ENCODE data around the gene ZBTB2. TPM values are rescaled to one million over a fixed set of nuclear protein-coding genes. Genes with fewer than 3 reads are reported as not detected.
"Not testable (repeated sequence)": the region's sequence is repeated elsewhere in the genome, so short reads cannot be mapped to it uniquely, and the experiment has no call there.

ZBTB2 gene
- total RNA-seq, 1 experiment from 2014 or later: 12.5 TPM

DNA sequence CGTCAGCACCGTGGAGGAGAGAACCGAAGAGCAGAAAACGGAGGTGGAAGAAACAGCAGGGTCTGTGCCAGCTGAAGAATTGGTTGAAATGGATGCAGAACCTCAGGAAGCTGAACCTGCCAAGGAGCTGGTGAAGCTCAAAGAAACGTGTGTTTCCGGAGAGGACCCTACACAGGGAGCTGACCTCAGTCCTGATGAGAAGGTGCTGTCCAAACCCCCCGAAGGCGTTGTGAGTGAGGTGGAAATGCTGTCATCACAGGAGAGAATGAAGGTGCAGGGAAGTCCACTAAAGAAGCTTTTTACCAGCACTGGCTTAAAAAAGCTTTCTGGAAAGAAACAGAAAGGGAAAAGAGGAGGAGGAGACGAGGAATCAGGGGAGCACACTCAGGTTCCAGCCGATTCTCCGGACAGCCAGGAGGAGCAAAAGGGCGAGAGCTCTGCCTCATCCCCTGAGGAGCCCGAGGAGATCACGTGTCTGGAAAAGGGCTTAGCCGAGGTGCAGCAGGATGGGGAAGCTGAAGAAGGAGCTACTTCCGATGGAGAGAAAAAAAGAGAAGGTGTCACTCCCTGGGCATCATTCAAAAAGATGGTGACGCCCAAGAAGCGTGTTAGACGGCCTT lies 41.6 kb downstream of the ZBTB2 start:
- no peak for DNase-seq (ENCODE audit: low read depth)
- in situ Hi-C loops (cut with HindIII; ENCODE audit: low pct_unique_long_range_greater_than_20kb, low sequenced_read_pairs): no loop called here

DNA sequence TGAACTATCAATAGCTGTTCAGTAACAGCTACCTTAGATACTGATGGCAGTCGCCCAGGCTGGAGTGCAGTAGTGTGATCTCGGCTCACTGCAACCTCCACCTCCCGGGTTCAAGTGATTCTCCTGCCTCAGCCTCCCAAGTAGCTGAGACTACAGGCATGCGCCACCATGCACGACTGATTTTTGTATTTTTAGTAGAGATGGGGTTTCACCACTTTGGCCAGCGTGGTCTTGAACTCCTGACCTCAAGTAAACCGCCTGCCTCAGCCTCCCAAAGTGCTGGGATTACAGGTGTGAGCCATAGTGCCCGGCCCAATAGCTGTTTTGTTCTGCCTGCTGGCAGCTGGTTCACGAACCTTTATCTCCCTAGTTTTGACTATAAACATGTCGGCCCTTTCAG lies 48.6 kb downstream of the ZBTB2 start:
- in situ Hi-C loops (cut with HindIII; ENCODE audit: low pct_unique_long_range_greater_than_20kb, low sequenced_read_pairs); DNase-seq (ENCODE audit: low read depth): not testable (repeated sequence)

DNA sequence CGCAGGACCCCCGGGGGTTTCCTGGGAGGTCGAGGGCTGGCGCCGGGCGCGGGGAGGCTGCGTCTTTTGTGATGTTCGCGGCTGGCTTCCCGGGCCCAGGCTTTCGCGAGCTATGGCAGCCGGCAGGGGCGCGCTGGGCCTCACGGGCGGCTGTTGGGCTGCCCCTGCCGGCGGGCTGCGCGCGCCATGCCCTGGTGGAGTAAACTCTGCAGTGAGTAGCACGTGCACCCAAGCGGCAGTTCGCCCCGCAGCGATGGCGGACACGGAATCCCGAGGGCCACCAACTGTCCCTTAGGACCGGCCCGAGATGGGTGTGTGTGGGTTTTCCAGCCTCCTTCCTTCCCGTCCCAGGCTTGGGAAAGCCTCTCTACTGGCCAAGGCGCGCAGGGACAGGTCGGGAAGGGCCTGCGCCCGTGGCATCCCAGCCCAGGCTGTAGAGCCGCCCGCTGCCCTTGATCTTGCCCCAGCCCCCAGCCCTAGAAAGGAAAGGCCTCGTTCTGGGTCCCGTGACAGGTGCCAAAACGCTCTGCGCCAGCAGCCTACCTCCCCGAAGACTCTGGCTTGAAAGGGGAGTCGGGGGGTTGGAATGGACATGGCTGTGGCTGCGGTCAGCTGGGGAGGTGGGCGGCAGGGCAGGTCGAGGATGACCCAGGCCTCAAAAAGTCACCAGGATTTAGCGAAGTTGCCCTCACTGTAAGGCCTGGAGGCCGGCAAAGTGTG lies 49.7 kb downstream of the ZBTB2 start:
- no peak for DNase-seq (ENCODE audit: low read depth)

DNA sequence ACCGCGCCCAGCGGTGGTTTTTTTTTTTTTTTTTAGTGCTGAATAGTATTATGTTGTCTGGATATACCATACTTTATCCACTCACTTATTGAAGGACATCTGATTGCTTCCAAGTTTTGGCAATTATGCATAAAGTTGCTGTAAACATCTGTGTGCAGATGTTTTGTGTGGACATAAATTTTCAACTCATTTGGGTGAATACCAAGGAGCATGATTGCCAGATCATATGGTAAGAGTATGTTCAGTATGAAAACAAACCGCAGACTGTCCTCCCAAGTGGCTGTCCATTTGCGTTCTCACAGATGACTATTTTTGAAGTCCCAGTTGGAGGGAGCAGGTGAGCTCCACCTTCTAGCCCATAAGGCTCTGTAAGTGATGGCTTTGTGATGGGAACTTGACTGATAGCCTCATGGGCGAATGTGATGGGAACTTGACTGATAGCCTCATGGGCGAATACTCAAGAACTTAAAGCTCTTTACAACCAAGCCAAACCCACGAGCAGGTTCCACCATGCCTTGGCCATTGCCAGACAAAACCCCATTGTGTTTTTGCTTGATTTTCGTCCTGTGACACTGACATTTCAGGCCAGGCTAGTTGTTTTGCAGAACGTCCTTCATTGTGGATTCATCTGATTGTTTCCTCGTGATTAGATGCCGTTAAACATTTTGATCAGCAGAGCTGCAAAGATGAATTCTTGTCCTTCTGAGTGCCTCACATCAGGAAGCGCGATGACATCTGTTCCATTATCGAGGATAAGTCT lies 51.0 kb downstream of the ZBTB2 start:
- in situ Hi-C loops (cut with HindIII; ENCODE audit: low pct_unique_long_range_greater_than_20kb, low sequenced_read_pairs): no loop called here
- no peak for DNase-seq (ENCODE audit: low read depth)

More for the DNA sequence above, 49.7 kb downstream of the ZBTB2 start:
- in situ Hi-C loops (cut with HindIII; ENCODE audit: low pct_unique_long_range_greater_than_20kb, low sequenced_read_pairs): no loop called here

DNA sequence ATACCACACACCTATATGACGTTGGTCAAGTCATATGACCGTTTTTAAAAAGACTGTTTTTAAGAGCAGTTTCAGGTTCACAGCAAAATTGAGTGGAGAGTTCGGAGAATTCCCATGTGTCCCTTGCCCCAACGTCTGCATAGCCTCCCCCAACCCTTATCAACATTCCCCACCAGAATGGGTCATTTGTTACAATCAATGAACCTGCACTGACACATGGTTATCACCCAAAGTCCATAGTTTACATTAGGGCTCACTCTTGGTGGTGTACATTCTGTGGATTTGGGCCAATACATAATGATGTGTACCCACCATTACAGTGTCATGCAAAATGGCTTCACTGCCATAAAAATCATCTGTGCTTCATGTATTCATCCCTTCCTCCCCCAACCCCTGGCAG lies 52.0 kb downstream of the ZBTB2 start:
- DNase-seq (ENCODE audit: low read depth): no peak
- in situ Hi-C loops (cut with HindIII; ENCODE audit: low pct_unique_long_range_greater_than_20kb, low sequenced_read_pairs): no loop called here

DNA sequence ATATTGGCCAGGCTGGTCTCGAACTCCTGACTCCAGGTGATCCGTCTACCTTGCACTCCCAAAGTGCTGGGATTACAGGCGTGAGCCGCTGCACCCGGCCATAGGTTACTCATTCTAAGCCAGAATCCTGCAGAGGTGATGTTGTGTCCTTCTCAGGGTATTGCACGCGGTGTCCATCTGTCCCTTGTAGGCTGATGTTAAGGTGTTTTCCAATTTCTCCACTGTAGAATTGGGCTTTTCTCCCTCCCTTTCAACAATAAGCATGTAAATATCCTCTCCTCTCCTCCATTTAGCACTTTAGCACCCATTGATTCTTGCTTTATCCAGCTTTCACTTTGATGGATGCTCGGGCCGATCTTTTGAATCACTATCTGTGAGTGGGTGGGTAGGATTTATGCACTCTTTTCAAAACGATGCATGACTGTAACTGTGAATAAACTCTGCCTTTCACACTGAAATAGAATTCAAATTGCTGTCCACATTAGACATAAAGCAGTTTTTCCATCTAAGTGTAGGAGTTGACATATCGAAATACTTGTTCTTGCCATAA lies 52.6 kb downstream of the ZBTB2 start:
- in situ Hi-C loops (cut with HindIII; ENCODE audit: low pct_unique_long_range_greater_than_20kb, low sequenced_read_pairs): no loop called here
- DNase-seq (ENCODE audit: low read depth): no peak

DNA sequence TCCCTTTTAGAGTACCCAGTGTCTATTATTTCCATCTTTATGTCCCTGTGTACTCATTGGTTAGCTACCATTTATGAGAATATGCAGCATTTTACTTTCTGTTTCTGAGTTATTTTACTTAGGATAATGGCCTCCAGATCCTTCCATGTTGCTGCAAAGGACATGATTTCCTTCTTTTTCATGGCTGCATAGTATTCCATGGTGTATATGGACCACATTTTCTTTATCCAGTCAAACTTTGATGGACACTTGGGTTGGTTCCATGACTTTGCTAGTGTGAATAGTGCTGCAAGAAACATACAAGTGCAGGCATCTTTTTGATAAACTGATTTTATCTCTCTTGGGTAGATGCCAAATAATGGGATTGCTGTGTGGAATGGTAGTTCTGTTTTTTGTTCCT lies 55.4 kb downstream of the ZBTB2 start:
- in situ Hi-C loops (cut with HindIII; ENCODE audit: low pct_unique_long_range_greater_than_20kb, low sequenced_read_pairs): no loop called here

DNA sequence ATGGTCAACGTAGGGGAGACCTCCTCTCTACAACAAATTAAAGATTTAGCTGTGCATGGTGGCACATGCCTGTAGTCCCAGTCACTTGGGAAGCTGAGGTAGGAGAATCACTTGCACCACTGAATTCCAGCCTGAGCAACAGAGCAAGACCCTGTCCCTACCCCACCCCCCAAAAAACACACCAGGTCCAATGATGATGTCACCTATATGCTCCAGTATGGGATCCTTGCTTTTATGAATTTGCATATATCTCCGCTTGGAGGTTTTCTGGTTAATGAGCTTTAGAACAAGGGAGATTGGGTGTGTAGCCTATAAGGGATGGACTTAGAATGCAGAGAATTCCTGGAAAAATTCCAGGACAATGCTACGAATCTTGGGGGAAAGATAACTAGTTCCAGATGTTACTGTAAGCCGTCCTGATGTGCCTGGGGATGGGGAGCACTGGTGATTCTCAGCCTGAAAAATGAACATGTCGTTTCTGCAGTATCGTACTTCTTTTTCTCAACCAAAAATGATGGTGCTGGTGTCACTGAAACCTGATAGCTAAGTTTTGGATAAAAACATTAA lies 61.1 kb downstream of the ZBTB2 start:
- in situ Hi-C loops (cut with HindIII; ENCODE audit: low pct_unique_long_range_greater_than_20kb, low sequenced_read_pairs): no loop called here
- DNase-seq (ENCODE audit: low read depth): no peak

More for the DNA sequence above, 55.4 kb downstream of the ZBTB2 start:
- DNase-seq (ENCODE audit: low read depth): no peak

DNA sequence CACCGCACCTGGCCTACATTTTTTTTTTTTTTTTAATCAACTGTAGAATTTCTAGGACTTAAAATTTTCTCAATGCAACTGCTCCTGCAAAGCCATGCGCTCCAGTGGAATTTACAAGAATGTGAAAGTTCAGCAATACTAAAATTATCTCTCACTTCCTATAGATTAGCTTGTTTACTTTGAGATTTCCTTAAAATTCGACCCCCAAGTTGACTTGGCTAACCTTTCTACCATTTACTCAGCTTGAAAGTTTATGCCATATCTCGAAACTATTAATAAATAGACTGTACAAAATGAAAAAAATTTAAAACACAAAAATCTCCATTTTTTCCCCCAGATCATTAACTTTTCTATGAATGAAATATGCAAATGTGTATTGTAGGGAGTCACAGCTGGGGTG lies 64.3 kb downstream of the ZBTB2 start:
- in situ Hi-C loops (cut with HindIII; ENCODE audit: low pct_unique_long_range_greater_than_20kb, low sequenced_read_pairs): no loop called here
- DNase-seq (ENCODE audit: low read depth): no peak

DNA sequence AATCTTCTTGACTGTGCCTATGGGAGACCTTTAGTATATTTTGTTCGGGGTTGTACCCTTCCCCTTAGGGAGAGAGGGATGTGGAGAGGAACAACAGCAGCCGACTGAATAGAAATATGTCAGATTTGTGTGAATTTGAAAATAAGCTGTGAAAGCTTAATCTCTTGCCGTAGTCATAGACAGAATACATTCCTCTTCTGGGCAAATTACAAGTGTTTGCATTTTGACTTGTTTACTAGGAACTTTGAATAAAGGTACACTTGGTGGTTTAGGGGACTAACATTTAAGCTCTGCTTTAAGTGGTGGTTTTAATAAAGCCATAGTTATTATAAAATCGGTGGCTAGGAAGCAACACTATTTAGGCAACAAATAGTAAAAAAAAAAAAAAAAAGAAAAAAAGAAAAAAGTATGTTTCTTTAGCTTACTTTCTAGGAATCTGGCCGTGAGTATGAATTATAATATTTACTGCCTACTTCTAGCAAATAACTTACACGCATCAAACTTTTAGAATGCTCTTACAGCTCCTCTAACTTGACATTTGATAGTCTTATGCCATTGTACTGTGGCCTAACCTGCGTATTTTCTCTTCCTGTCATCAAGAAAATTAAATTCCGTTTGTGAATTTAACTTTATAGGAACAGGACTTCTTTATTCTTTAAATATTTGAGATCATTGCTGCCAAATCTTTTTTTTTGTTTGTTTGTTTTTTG lies 65.1 kb downstream of the ZBTB2 start:
- in situ Hi-C loops (cut with HindIII; ENCODE audit: low pct_unique_long_range_greater_than_20kb, low sequenced_read_pairs): no loop called here
- DNase-seq (ENCODE audit: low read depth): no peak

DNA sequence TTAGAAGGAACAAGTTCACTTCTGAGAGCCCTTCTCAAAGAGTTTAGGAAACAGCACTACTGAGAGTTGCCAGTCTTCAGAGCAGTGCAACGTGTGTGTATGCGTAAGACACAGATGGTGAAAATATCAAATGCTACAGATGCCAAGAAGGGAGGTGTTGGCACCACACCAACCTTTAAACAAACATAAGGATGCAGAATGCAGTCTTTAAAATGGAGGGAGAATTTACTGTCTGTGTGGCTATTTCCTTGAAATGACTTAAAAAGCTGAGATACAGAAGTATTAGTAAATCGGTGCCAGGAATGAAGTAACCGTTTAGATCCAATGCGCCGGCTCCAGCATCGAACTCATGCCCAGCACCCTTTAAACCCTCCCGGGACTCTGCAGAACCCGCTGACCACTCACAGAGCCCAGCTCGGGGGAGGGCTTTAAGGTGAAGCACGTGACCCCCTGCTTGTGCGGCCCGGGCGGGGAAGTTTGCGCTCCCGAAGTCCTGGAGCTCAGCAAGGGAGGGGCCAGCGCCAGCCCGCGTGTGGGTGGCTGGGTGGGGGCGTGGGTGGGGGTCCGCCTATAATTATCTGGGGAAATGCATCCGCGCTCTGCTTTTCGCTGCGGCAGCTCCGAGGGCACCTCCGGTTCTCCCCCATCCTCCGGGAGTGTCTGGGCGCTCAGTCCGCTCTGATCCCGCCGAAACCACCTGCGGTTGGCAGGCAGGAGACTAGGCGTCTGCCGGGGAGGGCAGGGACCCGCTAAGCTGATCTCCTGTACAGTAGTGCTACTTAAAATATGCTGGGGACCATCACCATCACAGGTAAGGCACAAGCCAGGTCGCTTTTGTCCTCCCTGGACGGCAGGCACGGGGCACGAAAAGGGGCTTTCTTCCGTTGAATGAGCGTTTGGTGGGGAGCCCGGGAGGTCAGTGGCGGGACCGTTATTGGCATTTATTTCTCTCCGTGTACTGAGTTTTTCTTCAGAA lies 66.0 kb downstream of the ZBTB2 start:
- DNase-seq (ENCODE audit: low read depth): no peak
- in situ Hi-C loops (cut with HindIII; ENCODE audit: low pct_unique_long_range_greater_than_20kb, low sequenced_read_pairs): no loop called here

DNA sequence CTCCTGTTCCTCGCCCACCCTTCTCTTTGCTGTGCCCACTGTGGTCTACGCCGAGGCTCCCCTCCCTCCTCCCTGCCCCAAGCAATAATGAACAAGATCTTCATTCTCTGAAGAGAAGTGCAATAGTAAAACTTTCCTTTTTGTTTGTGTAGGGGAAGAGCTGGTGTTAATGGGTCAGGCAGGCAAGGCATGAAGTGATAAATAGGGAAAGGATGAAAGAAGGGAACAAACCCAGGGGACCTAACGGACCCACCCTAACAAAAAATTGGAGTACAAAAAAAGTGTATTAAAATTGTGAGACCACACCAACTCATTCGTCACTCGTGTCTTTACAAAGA lies 66.9 kb downstream of the ZBTB2 start:
- DNase-seq (ENCODE audit: low read depth): no peak
- in situ Hi-C loops (cut with HindIII; ENCODE audit: low pct_unique_long_range_greater_than_20kb, low sequenced_read_pairs): no loop called here

DNA sequence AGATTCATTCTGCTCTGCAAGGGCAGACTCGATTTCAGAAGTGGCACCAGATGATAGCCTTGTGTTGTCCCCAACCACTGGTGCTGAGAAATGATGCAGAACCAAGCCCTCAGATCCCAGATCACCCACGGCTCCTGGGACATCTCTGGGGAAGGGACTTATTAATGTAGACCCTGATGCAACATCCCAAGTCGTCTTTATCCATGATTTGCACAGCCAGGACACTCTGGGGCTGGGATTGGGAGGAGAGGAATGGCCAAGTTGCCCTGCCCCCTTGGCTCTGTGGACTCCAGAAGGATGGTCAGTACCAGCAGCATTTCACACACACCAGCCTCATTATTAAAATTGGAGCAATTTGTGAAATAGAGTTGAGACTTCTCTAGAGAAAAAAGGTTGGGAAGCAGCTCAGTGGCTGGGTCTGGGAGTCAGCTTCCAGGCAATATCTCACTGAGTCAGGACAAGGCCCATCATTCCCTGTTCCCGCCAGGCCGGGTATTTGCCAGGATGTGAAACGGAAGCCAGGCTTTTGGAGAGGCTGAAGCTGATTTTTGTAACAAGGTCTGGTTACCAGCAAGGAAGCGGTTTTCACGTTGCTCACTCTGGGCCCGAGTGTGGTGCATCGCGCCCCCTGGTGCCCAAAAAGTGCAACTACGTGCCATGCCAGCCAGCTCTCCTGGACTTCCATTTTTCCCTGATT lies 67.4 kb downstream of the ZBTB2 start:
- in situ Hi-C loops (cut with HindIII; ENCODE audit: low pct_unique_long_range_greater_than_20kb, low sequenced_read_pairs): no loop called here
- DNase-seq (ENCODE audit: low read depth): peak; percentile 62

DNA sequence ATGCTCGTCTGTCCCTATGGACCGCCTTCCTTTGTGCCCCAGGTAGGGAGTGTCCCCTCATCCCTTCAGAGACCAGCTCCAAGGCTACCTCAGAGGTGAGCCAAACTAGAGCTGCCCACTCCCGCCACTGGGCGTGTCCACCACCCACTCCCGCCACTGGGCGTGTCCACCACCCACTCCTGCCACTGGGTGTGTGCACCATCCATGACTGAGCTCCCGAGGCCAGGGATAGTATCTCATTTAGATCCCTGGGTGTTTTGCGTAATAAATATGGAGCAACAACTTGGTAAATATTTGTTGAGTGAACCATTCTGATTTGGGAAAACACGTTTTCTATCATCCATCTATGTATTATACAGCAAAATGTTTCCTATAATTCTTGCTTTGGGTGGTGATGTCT lies 68.8 kb downstream of the ZBTB2 start:
- no peak for DNase-seq (ENCODE audit: low read depth)
- in situ Hi-C loops (cut with HindIII; ENCODE audit: low pct_unique_long_range_greater_than_20kb, low sequenced_read_pairs): no loop called here

DNA sequence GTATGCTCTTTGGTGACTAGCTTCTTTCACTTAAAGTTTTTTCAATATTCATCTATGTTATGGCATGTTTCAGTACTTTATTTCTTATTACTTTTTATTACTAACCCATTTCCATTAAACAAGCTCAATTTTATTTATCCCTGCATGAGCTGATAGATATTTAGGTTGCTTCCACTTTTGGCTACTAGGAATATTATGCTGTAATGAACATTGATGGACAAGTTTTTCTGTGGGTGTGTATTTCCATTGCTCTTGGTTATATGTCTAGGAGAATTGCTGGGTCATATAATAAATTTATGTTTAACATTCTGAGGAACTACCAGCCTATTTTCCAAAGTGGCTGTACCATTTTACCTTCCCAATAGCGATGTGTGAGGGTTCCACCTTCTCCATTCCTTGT lies 69.9 kb downstream of the ZBTB2 start:
- in situ Hi-C loops (cut with HindIII; ENCODE audit: low pct_unique_long_range_greater_than_20kb, low sequenced_read_pairs): no loop called here
- DNase-seq (ENCODE audit: low read depth): no peak

DNA sequence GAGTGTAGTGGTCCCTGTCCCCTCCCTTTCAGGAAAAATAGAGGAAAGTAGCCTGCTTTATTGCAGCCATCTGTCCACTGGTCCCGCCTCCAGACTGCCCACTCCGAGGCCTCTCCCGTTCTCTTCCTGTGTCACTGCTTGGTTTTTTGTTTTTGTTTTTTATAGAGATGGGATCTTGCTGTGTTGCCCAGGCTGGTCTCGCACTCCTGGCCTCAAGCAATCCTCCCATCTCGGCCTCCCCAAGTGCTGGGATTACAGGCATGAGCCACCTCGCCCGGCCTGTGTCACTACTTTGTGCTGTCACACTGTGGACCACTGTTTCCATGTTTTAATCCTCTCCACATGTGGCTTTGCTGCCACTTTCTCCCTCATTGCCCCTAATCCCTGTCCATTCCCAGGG lies 71.2 kb downstream of the ZBTB2 start:
- in situ Hi-C loops (cut with HindIII; ENCODE audit: low pct_unique_long_range_greater_than_20kb, low sequenced_read_pairs): no loop called here
- DNase-seq (ENCODE audit: low read depth): no peak

DNA sequence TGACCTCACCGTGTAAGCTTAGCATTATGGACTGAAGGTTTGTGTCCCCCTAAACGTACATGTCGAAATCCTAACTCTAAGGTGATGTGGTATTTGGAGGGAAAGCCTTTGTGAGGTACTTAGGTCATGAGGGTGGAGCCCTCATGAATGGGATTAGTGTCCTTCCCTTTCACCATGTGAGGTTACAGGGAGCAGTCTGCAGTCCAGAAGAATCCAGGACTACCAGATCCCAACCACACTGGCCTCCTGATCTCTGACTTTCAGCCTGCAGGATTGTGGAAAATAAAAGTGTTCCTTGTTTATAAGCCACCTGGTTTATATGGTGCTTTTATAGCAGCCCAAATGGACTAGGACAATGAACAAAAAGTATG lies 73.4 kb downstream of the ZBTB2 start:
- DNase-seq (ENCODE audit: low read depth): no peak
- in situ Hi-C loops (cut with HindIII; ENCODE audit: low pct_unique_long_range_greater_than_20kb, low sequenced_read_pairs): no loop called here
